GM10847 (cell line): ENCODE data around the gene ATG4B.
A peak's percentile ranks its signal among the peaks of the same experiment; 100 is the strongest.

Source experiments
- POLR2A ChIP-seq: IDR thresholded peaks from 2 replicates; pipeline ENCODE4 v1.6.1; 2011; ENCODE audit not compliant: insufficient read length; ENCODE audit errors: extremely low read depth

Gene ATG4B

GRCh38 chr2:241609859-241610793 lies 27.4 kb upstream of the ATG4B start:
- peak; percentile 18 for TF ChIP-seq POLR2A

- TF ChIP-seq POLR2A: no peak
Observed at GRCh38 chr2:241611062-241611461, 26.4 kb upstream of the ATG4B start.

DNA sequence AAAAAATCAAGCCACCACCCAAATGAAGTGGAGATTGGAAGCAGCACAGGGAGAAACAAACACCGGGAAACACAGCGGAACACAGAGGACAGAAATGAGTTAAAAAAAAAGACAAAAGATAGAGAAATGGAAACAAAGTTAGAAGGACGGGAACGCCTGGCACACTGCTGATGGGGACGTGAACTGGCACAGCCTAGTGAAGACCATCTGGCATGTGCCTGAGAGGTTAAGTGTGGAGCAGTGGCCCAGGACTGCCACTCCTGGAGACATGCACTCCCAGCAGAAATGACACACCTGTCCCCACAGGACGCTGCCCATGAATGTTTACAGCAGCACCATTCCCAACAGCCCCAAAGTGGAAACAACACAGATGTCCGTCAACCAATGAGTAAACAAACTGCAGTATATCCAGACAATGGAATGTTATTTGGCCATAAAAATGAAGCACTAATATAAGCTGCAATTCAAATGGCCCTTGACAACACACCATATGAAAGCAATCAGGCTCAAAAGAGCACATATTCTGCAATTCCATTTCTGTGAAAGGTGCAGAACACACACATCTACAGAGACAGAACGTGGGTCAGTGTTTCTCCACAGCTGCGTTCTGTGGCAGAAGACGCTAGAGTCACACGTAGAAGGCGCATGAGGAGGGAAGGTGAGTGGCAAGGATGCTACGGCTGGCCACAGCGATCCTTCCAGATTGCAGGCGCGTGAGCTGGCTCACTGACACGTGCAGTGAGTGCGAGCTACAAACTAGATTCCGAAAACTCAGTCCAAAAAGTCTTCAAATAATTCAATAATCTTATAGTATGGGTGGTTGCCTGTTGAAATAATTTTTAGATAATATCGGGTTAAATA lies 25.1 kb upstream of the ATG4B start:
- no peak for TF ChIP-seq POLR2A

DNA sequence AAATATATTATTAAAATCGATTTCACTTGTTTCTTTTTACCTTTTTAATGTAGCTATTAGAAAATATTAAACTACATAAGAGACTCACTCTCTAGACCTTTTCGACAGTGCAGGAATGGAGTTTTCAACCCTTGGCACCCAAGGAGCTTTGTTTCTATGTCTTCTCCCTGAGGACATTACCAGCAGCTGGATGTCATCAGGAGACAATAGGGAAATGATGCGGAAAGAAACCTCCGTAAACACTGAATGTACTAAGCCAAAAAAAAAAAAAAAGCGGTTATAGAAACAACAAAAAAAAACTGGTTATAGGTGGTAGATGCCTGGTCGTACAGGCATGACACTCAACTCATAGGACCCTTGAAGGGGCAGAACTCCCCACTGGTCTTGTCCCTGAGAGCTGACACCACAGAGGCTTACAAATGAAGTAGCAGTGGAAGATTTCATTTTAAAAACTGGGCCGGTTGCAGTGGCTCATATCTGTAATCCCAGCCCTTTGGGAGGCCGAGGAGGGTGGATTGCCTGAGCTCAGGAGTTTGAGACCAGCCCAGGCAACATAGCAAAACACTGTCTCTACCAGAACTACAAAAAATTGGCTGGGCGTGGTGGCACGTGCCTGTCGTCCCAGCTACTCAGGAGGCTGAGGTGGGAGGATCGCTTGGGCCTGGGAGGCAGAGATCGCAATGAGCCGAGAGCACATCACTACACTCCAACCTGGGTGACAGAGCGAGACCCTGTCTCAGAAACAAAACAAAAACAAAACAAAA lies 24.3 kb upstream of the ATG4B start:
- no peak for TF ChIP-seq POLR2A

GRCh38 chr2:241615041-241615440 lies 22.5 kb upstream of the ATG4B start:
- no peak for TF ChIP-seq POLR2A

DNA sequence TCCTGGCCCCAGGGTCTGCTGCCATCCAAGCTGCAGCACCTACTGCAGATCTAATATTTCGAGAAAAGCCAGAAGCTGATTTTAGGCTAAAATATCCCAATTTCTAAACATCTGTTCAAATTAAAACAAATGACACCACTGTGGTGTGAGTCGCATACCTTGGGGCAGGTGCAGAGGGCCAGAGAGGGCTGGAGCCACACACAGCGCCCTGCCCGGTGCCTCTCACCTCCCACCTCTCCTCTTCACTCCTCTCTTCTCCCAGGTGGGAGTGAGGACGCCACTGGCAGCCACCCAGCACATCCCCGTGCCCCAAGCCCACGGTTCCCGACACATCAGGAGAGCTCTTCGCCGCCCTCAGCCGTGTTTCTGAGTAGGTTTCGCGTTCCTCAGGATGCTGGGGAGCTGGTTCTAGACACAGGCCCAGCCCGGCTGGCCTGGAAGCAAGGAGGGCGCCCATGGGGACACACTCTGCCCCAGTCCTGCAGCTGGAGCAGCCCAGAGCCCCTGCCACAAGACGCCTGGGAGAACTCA lies 21.9 kb upstream of the ATG4B start:
- no peak for TF ChIP-seq POLR2A

DNA sequence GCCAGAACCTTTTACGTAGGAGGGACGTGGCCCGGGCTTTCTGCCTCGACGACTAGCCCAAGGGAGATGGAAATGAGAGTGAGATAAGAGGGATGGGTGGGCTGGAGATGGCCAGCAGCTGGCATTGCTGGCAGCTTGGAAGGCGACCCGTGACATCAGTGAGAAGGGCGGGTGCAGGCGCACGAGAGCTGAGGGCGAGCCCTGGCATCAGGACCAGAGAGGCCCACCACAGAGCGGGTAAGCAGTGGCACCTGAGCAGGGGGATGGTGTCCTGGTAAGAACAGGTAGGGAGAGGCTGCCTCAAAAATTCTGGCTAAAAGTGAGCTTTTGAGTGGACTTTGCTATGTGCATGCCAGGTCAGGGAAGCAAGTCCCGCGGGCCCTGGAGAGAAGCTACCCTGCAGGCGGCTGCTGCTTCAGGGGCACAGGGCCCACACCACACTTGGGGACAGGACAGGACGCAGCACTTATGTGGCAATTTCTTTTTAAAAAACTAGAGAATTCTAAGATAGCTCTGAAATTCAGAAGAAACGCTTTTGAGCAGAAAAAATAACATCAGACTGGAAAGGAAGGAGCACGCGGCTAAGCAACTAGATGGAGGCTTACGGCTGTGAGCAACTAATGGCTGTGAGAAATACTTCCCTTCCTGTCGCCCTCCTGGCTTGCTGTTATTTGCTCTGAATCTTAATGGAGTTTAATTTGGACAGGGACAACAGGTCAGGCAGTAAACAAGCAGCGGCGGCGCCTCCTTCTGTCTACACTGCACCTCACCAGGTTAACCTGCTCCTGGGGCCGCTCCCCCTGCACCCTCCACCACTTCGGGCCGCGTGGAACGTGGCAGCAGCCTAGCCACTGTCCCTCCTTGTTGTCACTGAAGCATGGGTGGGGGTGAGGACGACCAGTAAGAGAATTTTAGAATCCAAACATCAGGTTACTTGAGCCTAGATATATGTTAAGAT lies 21.0 kb upstream of the ATG4B start:
- no peak for TF ChIP-seq POLR2A

DNA sequence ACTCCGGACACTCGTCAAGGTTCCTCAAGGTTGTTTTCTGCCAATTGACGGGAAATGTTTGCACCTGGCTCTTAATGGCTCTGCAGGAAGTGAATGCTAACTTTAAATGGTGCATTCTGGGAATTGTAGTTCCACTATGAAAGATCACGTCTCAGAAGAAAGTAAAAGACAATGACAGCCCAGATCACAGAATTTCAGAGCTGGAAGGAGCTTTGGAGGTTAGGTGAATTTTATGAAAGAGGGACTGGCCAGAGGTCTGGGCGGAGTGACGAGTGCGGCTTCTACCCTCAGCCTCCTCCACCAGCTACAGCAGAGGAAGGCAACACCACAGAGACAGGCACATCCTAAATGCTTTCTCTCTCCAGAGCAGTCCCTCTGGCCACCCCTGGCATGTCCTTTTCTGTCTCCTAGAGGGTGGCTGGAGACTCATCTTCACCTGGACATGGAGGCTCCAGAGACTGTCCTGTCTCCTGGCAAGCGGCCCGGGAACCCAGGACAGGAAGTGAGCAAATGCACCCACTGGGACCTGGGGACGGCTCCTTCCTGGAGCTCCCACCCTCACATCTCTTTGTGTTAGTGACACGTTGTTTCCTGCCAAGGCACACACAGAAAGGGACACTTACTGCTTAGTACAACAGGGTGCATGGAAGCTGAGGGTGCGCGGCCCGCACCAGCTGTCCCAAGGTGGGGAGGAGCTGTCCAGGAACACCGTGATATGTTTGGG lies 19.9 kb upstream of the ATG4B start:
- TF ChIP-seq POLR2A: no peak

GRCh38 chr2:241618296-241618805 lies 19.1 kb upstream of the ATG4B start:
- TF ChIP-seq POLR2A: no peak

- no peak for TF ChIP-seq POLR2A
Observed at GRCh38 chr2:241618829-241619228, 18.7 kb upstream of the ATG4B start.

DNA sequence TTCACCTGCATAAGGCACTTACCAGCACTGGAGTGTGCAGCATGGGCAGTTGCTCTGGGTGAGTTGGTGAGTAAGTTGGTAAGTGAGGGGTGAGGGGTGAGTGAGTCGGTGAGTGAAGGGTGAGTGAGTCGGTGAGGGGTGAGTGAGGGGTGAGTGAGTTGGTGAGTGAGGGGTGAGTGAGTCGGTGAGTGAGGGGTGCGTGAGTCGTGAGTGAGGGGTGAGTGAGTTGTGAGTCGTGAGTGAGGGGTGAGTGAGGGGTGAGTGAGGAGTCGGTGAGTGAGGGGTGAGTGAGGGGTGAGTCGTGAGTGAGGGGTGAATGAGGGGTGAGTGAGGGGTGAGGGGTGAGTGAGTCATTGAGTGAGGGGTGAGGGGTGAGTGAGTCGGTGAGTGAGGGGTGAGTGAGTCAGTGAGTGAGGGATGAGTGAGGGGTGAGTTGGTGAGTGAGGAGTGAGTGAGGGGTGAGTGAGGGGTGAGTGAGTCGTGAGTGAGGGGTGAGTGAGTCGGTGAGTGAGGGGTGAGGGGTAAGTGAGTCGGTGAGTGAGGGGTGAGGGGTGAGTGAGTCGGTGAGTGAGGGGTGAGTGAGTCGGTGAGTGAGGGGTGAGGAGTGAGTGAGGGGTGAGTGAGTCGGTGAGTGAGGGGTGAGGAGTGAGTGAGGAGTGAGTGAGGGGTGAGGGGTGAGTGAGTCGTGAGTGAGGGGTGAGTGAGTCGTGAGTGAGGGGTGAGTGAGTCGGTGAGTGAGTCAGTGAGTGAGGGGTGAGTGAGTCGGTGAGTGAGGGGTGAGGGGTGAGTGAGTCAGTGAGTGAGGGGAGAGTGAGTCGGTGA lies 17.7 kb upstream of the ATG4B start:
- TF ChIP-seq POLR2A: no peak

- TF ChIP-seq POLR2A: no peak
Observed at GRCh38 chr2:241620419-241620769, 17.1 kb upstream of the ATG4B start.
